ENCODE measurements around the gene HDAC9. TPM values are rescaled to one million over a fixed set of nuclear protein-coding genes. Genes with fewer than 3 reads are reported as not detected.
"Not testable (repeated sequence)": the region's sequence is repeated elsewhere in the genome, so short reads cannot be mapped to it uniquely, and the experiment has no call there.

HDAC9 gene
- polyA plus RNA-seq, 3 donors = 8.1 to 12.7 (median 9.5) TPM

- no peak for DNase-seq (ENCODE audit: low read depth in 3 of 3, low spot score in 2 of 3)
Measured at GRCh38 chr7:18913106-18913505, 417.6 kb downstream of the HDAC9 start.

GRCh38 chr7:18916826-18917225, 421.3 kb downstream of the HDAC9 start:
- DNase-seq (ENCODE audit: low read depth in 3 of 3, low spot score in 2 of 3) = no peak

GRCh38 chr7:18927134-18927533, 431.6 kb downstream of the HDAC9 start:
- no peak for DNase-seq (ENCODE audit: low read depth in 3 of 3, low spot score in 2 of 3)

GRCh38 chr7:18936265-18936664, 440.7 kb downstream of the HDAC9 start:
- no peak for DNase-seq (ENCODE audit: low read depth in 3 of 3, low spot score in 2 of 3)

GRCh38 chr7:18939771-18940592, 444.4 kb downstream of the HDAC9 start:
- no peak for DNase-seq (ENCODE audit: low read depth in 3 of 3, low spot score in 2 of 3)

- no peak for DNase-seq (ENCODE audit: low read depth in 3 of 3, low spot score in 2 of 3)
Measured at GRCh38 chr7:18940593-18941134, 445.1 kb downstream of the HDAC9 start.

GRCh38 chr7:18941207-18941606, 445.7 kb downstream of the HDAC9 start:
- no peak for DNase-seq (ENCODE audit: low read depth in 3 of 3, low spot score in 2 of 3)

GRCh38 chr7:18948521-18948920, 453.0 kb downstream of the HDAC9 start:
- DNase-seq (ENCODE audit: low read depth in 3 of 3, low spot score in 2 of 3) = no peak

GRCh38 chr7:18952846-18953245, 457.3 kb downstream of the HDAC9 start:
- no peak for DNase-seq (ENCODE audit: low read depth in 3 of 3, low spot score in 2 of 3)

- no peak for DNase-seq (ENCODE audit: low read depth in 3 of 3, low spot score in 2 of 3)
Measured at GRCh38 chr7:18958627-18959026, 463.1 kb downstream of the HDAC9 start.

- DNase-seq (ENCODE audit: low read depth in 3 of 3, low spot score in 2 of 3) = no peak
Measured at GRCh38 chr7:18960725-18961124, 465.2 kb downstream of the HDAC9 start.

GRCh38 chr7:18962031-18962430, 466.5 kb downstream of the HDAC9 start:
- DNase-seq (ENCODE audit: low read depth in 3 of 3, low spot score in 2 of 3) = no peak

- no peak for DNase-seq (ENCODE audit: low read depth in 3 of 3, low spot score in 2 of 3)
Measured at GRCh38 chr7:18965657-18966056, 470.1 kb downstream of the HDAC9 start.

- not testable (repeated sequence) for DNase-seq (ENCODE audit: low read depth in 3 of 3, low spot score in 2 of 3)
Measured at GRCh38 chr7:18967755-18968154, 472.2 kb downstream of the HDAC9 start.

GRCh38 chr7:18971839-18972238, 476.3 kb downstream of the HDAC9 start:
- DNase-seq (ENCODE audit: low read depth in 3 of 3, low spot score in 2 of 3) = no peak

- no peak for DNase-seq (ENCODE audit: low read depth in 3 of 3, low spot score in 2 of 3)
Measured at GRCh38 chr7:18974803-18975202, 479.3 kb downstream of the HDAC9 start.

- DNase-seq (ENCODE audit: low read depth in 3 of 3, low spot score in 2 of 3) = no peak
Measured at GRCh38 chr7:18975276-18975675, 479.7 kb downstream of the HDAC9 start.

GRCh38 chr7:18975689-18976280, 480.2 kb downstream of the HDAC9 start:
- no peak for DNase-seq (ENCODE audit: low read depth in 3 of 3, low spot score in 2 of 3)

GRCh38 chr7:18976715-18977471, 481.3 kb downstream of the HDAC9 start:
- DNase-seq (ENCODE audit: low read depth in 3 of 3, low spot score in 2 of 3) = no peak

- no peak for DNase-seq (ENCODE audit: low read depth in 3 of 3, low spot score in 2 of 3)
Measured at GRCh38 chr7:18978108-18978495, 482.6 kb downstream of the HDAC9 start.

- DNase-seq (ENCODE audit: low read depth in 3 of 3, low spot score in 2 of 3) = not testable (repeated sequence)
Measured at GRCh38 chr7:18990700-18991099, 495.2 kb downstream of the HDAC9 start.
